H1 (cell line): ENCODE data around the gene ZNF620. TPM values are rescaled to one million over a fixed set of nuclear protein-coding genes. Genes with fewer than 3 reads are reported as not detected.

Experiments used
- BCL11A ChIP-seq, 2 experiments: IDR thresholded peaks; one replicate each; pipeline ENCODE4 v1.6.1; 2011; ENCODE audit warnings: low read depth in 2 of 2, low read length in 2 of 2, mild to moderate bottlenecking in 2 of 2
- EP300 ChIP-seq, 2 experiments: IDR thresholded peaks; 1 replicate in 1 of 2; 2 replicates in 1 of 2; pipeline ENCODE4 v1.6.1; 2011 to 2012; ENCODE audit warnings: low read depth in 2 of 2, low read length in 2 of 2, mild to moderate bottlenecking in 2 of 2, borderline replicate concordance in 1 of 2, inconsistent platforms in 1 of 2, moderate library complexity in 1 of 2
- GABPA ChIP-seq: IDR thresholded peaks from 2 replicates; pipeline ENCODE4 v1.6.1; 2011; ENCODE audit warnings: mild to moderate bottlenecking, low read length, moderate library complexity, borderline replicate concordance; ENCODE audit not compliant: insufficient read depth
- HDAC2 ChIP-seq, 2 experiments: fragments of 300-600 bp in 1 of 2; sonication (generic) in 1 of 2; IDR thresholded peaks; 2 replicates each; pipeline ENCODE4 v1.6.1; 2011 to 2012; ENCODE audit warnings: low read depth in 2 of 2, low read length in 2 of 2, mild to moderate bottlenecking in 2 of 2, moderate library complexity in 2 of 2, borderline replicate concordance in 1 of 2, inconsistent platforms in 1 of 2
- HDAC6 ChIP-seq: IDR thresholded peaks from one replicate; pipeline ENCODE4 v1.7.1; 2012; ENCODE audit warnings: low read depth, mild to moderate bottlenecking, inconsistent platforms, low read length, moderate library complexity
- KDM4A ChIP-seq: IDR thresholded peaks from one replicate; pipeline ENCODE4 v1.7.1; 2012; ENCODE audit warnings: low read depth, mild to moderate bottlenecking, moderate library complexity, low read length, inconsistent platforms; ENCODE audit not compliant: severe bottlenecking
- POLR2A ChIP-seq, 2 experiments: IDR thresholded peaks; 1 replicate in 1 of 2; 2 replicates in 1 of 2; pipeline ENCODE4 v1.6.1; 2011; ENCODE audit warnings: low read depth in 2 of 2, low read length in 2 of 2, mild to moderate bottlenecking in 2 of 2; ENCODE audit errors: control extremely low read depth in 1 of 2
- POLR2AphosphoS5 ChIP-seq: IDR thresholded peaks from 2 replicates; pipeline ENCODE4 v1.6.1; 2011; ENCODE audit warnings: low read depth, low read length
- RFX5 ChIP-seq: IDR thresholded peaks from 2 replicates; pipeline ENCODE4 v1.6.1; 2011; ENCODE audit warnings: low read depth, low read length, improper control_type of control experiment, borderline replicate concordance
- RXRA ChIP-seq: IDR thresholded peaks from 2 replicates; pipeline ENCODE4 v1.6.1; 2011; ENCODE audit warnings: low read depth, mild to moderate bottlenecking, low read length, moderate library complexity; ENCODE audit not compliant: insufficient read depth
- SIN3A ChIP-seq, 2 experiments: IDR thresholded peaks in 1 of 2; conservative IDR thresholded peaks in 1 of 2; 2 replicates each; pipeline ENCODE4 v1.6.1; 2011 to 2012; ENCODE audit warnings: low read length in 2 of 2, improper control_type of control experiment in 1 of 2, low read depth in 1 of 2, mild to moderate bottlenecking in 1 of 2
- SRF ChIP-seq: IDR thresholded peaks from 2 replicates; pipeline ENCODE4 v1.6.1; 2011; ENCODE audit warnings: mild to moderate bottlenecking, low read depth, low read length, moderate library complexity
- polyA plus RNA-seq, 7 experiments: library from polyadenylated mRNA; depleted of rRNA in 3 of 7; stranded (reverse) in 5 of 7; unstranded in 2 of 7; fragments of >200 nt in 5 of 7; fragments of 200-250 nt in 2 of 7; gene quantifications; 1 replicate in 5 of 7; 2 replicates in 1 of 7; 4 replicates in 1 of 7; pipeline versions ENCODE4 v1.2.1 to v1.2.3, GENCODE V29; 2011 to 2013; ENCODE audit warnings: missing spikeins in 2 of 7, mixed read lengths in 2 of 7
- total RNA-seq: library from RNA; stranded (reverse); fragmentation: NEBNext Ultra II Directional; extraction: Animal tissue kit (Norgen Biotek cat#: 25700); gene quantifications from 2 replicates; pipeline ENCODE4 v1.2.1, GENCODE V29; 2021
- TF ChIP-seq, protein P1 (sequence below), 3 experiments: IDR thresholded peaks; 1 replicate in 2 of 3; 2 replicates in 1 of 3; pipeline versions ENCODE4 v1.5.1 to v1.6.1; 2011; ENCODE audit warnings: low read length in 3 of 3, mild to moderate bottlenecking in 3 of 3, inconsistent platforms in 2 of 3, low read depth in 1 of 3, moderate library complexity in 1 of 3; ENCODE audit not compliant: insufficient read depth in 1 of 3; ENCODE audit errors: control extremely low read depth in 1 of 3
- TF ChIP-seq, protein P2 (sequence below): IDR thresholded peaks from 2 replicates; pipeline ENCODE4 v1.6.1; 2012; ENCODE audit warnings: inconsistent platforms
- TF ChIP-seq, protein P3 (sequence below): IDR thresholded peaks from 2 replicates; pipeline ENCODE4 v1.6.1; 2012; ENCODE audit warnings: inconsistent platforms
- TF ChIP-seq, protein P4 (sequence below): IDR thresholded peaks from 2 replicates; pipeline ENCODE4 v1.6.1; 2012; ENCODE audit warnings: low read length, inconsistent platforms

ZNF620 gene
- total and polyA plus RNA-seq, 2 of the 8 experiments (the other 6 are each of a cell fraction or from before 2014, with no cell fraction given): 5.1 to 20.2 TPM

DNA sequence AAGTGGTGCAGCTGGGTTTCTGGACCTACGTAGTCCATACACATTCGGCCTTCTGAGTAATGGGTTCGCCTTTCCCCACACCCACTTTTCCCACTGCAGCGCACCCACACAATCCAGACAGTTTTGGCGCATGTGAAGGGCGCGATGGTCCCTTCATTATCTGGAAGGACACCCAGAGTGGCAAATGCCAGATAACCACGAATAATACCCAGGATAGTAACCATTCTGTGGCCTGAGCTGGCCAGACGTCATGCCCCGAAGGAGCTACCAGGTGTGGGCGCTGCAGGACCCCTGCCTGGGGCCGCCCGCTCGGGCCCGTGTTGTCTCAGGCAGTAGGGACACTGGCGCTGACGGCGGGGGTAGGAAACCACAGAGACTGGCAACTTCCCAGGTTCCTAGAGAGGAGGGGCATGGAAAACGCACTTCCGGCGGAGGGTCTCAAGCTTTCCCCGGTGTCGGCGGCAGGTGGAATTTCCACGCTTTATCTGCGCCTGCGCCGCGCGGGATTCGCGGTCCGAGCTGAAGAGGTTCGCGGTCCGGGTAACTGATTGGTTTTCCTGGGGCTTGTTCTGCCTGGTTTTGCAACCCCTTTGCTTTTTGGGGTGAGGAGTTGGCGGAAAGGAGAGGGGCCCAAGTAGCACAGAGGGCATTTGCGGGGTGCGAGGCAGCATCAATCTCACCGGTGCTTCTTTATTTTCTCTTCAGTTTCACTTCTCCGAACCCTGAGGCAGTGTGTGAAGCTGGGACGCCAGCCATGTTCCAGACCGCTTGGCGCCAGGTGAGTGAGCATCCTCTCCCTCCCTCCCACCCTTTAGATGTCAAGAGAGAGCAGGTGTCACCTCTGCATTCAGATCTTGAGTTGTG lies at the start of gene ZNF620 (continued):
- TF ChIP-seq, protein P1, sequence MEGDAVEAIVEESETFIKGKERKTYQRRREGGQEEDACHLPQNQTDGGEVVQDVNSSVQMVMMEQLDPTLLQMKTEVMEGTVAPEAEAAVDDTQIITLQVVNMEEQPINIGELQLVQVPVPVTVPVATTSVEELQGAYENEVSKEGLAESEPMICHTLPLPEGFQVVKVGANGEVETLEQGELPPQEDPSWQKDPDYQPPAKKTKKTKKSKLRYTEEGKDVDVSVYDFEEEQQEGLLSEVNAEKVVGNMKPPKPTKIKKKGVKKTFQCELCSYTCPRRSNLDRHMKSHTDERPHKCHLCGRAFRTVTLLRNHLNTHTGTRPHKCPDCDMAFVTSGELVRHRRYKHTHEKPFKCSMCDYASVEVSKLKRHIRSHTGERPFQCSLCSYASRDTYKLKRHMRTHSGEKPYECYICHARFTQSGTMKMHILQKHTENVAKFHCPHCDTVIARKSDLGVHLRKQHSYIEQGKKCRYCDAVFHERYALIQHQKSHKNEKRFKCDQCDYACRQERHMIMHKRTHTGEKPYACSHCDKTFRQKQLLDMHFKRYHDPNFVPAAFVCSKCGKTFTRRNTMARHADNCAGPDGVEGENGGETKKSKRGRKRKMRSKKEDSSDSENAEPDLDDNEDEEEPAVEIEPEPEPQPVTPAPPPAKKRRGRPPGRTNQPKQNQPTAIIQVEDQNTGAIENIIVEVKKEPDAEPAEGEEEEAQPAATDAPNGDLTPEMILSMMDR (IDR thresholded peaks at IDR 0.05; ENCODE audit: control extremely low read depth in 1 of 3, insufficient read depth in 1 of 3, low read depth in 1 of 3, low read length in 3 of 3): peak; percentile 32 to 47 (median 45)
- TF ChIP-seq HDAC2 (IDR thresholded peaks at IDR 0.05; ENCODE audit: borderline replicate concordance in 1 of 2, low read depth in 2 of 2, low read length in 2 of 2): peak; percentile 38 to 91; a peak in 3 of 4 replicates
- peak; percentile 65 for TF ChIP-seq KDM4A
- TF ChIP-seq SIN3A (conservative IDR thresholded peaks at IDR 0.05 in 1 of 2, IDR thresholded peaks at IDR 0.05 in 1 of 2; ENCODE audit: low read depth in 1 of 2, low read length in 2 of 2): peak in 1 of 2 experiments; percentile 12; a peak in 1 of 4 replicates
- TF ChIP-seq BCL11A (IDR thresholded peaks at IDR 0.05; ENCODE audit: low read depth in 2 of 2, low read length in 2 of 2): no peak
- TF ChIP-seq RXRA: no peak
- no peak for TF ChIP-seq HDAC6
- TF ChIP-seq EP300 (IDR thresholded peaks at IDR 0.05; ENCODE audit: borderline replicate concordance in 1 of 2, low read depth in 2 of 2, low read length in 2 of 2): 0 out of 3 replicates have a peak, but pooled peaks of 1 of the 2 experiments have one; percentile 50
- TF ChIP-seq, protein P2, sequence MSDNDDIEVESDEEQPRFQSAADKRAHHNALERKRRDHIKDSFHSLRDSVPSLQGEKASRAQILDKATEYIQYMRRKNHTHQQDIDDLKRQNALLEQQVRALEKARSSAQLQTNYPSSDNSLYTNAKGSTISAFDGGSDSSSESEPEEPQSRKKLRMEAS: peak; percentile 49
- TF ChIP-seq RFX5: no peak
- peak; percentile 82 for TF ChIP-seq GABPA
- no peak for TF ChIP-seq SRF
- TF ChIP-seq, protein P3, sequence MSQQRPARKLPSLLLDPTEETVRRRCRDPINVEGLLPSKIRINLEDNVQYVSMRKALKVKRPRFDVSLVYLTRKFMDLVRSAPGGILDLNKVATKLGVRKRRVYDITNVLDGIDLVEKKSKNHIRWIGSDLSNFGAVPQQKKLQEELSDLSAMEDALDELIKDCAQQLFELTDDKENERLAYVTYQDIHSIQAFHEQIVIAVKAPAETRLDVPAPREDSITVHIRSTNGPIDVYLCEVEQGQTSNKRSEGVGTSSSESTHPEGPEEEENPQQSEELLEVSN: peak; percentile 51; the same call in 1 of the 2 replicates
- TF ChIP-seq POLR2AphosphoS5: 0 out of 2 replicates have a peak, but pooled peaks have one; percentile 26
- peak; percentile 46 to 77; a peak in 2 of 3 replicates for TF ChIP-seq POLR2A (IDR thresholded peaks at IDR 0.05; ENCODE audit: control extremely low read depth in 1 of 2, low read depth in 2 of 2, low read length in 2 of 2)
- TF ChIP-seq, protein P4, sequence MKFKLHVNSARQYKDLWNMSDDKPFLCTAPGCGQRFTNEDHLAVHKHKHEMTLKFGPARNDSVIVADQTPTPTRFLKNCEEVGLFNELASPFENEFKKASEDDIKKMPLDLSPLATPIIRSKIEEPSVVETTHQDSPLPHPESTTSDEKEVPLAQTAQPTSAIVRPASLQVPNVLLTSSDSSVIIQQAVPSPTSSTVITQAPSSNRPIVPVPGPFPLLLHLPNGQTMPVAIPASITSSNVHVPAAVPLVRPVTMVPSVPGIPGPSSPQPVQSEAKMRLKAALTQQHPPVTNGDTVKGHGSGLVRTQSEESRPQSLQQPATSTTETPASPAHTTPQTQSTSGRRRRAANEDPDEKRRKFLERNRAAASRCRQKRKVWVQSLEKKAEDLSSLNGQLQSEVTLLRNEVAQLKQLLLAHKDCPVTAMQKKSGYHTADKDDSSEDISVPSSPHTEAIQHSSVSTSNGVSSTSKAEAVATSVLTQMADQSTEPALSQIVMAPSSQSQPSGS: peak; percentile 43; the same call in 1 of the 2 replicates
